Esophagus squamous epithelium (tissue), 5 donors: ENCODE measurements around the gene OCA2. TPM values are rescaled to one million over a fixed set of nuclear protein-coding genes. Genes with fewer than 3 reads are reported as not detected.

Experiments
- DNase-seq: peaks from one replicate; lab custom pipeline; 2025; lab: John Stamatoyannopoulos, UW
- H3K27ac ChIP-seq, 4 donors: fragments of 200-600 bp; sonication (generic); one replicate each; pipeline ENCODE4 v1.5.1; 2016 to 2019; ENCODE audit warnings: mild to moderate bottlenecking in 1 of 4
- H3K27me3 ChIP-seq, 4 donors: fragments of 200-600 bp; sonication (generic); 1 replicate in 3 of 4; 2 replicates in 1 of 4; pipeline versions ENCODE4 v1.5.1 to v1.6.0; 2017 to 2021; ENCODE audit warnings: antibody characterized with exemption in 1 of 4
- H3K36me3 ChIP-seq, 3 donors: fragments of 200-600 bp; sonication (generic); one replicate each; pipeline ENCODE4 v1.5.1; 2016 to 2019
- H3K4me1 ChIP-seq, 3 donors: fragments of 200-600 bp; sonication (generic); one replicate each; pipeline ENCODE4 v1.5.1; 2017 to 2019
- H3K4me3 ChIP-seq, 4 donors: fragments of 200-600 bp; sonication (generic); 1 replicate in 3 of 4; 2 replicates in 1 of 4; pipeline ENCODE4 v1.5.1; 2016 to 2019; ENCODE audit warnings: mild to moderate bottlenecking in 2 of 4, moderate library complexity in 1 of 4
- H3K9me3 ChIP-seq, 3 donors: fragments of 200-600 bp; sonication (generic); one replicate each; pipeline ENCODE4 v1.5.1; 2016 to 2019
- CTCF ChIP-seq, 6 experiments: fragments of 450-650 bp in 4 of 6; fragments of 200-600 bp in 2 of 6; sonication (generic) in 2 of 6; IDR thresholded peaks; one replicate each; pipeline ENCODE4 v1.5.1; 2016 to 2019; ENCODE audit warnings: antibody characterized with exemption in 6 of 6, mild to moderate bottlenecking in 4 of 6, moderate library complexity in 4 of 6
- POLR2A ChIP-seq, 4 donors: fragments of 450-650 bp; IDR thresholded peaks; one replicate each; pipeline ENCODE4 v1.6.1; 2017; ENCODE audit warnings: antibody characterized with exemption in 4 of 4, mild to moderate bottlenecking in 4 of 4, moderate library complexity in 3 of 4
- WGBS, 2 donors: methylation state at CpG; one replicate each; pipeline ENCODE4 v1.1.5; 2018; 5-methylcytosine and 5-hydroxymethylcytosine counted together
- intact Hi-C: fragments of 100-400 bp; cut with DNase I; formaldehyde crosslinking; loops from one replicate; pipeline ENCODE4 v1.15.0; 2022
- total RNA-seq, 4 donors: library from RNA; depleted of rRNA; stranded (reverse); fragments of >200 nt; gene quantifications; one replicate each; pipeline ENCODE4 v1.1.0, GENCODE V29; 2016
- donor health status: DM: yes; HTN: yes; CAD: no.

OCA2 gene
- total RNA-seq, 4 donors from 2014 or later = 1.7 to 5.5 (median 4.6) TPM

DNA sequence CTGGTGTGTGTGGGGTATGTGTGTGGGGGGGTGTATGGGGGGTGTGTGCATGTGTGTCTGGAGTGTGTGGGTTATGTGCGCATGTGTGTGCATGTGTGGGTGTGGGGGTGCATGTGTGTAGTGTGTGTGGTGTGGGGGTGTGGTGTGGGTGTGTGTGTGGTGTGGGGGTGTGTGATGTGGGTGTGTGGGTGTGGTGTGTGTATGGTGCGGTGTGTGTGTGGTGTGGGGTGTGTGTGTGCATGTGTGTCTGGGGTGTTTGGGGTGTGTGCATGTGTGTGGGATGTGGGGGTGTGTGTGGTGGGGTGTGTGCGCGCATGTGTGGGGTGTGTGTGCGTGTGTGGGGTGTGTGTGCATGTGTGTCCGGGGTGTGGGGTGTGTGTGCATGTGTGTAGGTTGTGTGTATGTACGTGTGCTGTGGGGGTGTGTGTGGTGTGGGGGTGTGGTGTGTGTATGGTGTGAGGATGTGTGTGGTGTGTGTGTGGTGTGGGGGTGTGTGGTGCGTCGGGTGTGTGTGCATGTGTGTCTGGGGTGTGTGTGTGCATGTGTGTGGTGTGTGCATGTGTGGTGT lies 6.2 kb upstream of the OCA2 start:
- Histone ChIP-seq H3K4me3 (no peak overlapping the region), H3K9me3 (no peaks in the 10 kb centered on the region), H3K36me3 (no peaks in the 10 kb centered on the region), H3K4me1 (peaks cover 11 to 24% (median 14%) of the 10 kb centered on the region in 3 donors), H3K27ac (no peak overlapping the region), H3K27me3 (peaks cover 0 to 30% (median 0%) of the 10 kb centered on the region in 4 donors)
- TF ChIP-seq CTCF (IDR thresholded peaks at IDR 0.05) (no peak), POLR2A (IDR thresholded peaks at IDR 0.05) (no peak)
- DNase-seq = no peak
- intact Hi-C loops = no loop called here
- WGBS, 2 donors = 95 to 96% methylated on average over 4 to 9 of the region's 9 CpGs

DNA sequence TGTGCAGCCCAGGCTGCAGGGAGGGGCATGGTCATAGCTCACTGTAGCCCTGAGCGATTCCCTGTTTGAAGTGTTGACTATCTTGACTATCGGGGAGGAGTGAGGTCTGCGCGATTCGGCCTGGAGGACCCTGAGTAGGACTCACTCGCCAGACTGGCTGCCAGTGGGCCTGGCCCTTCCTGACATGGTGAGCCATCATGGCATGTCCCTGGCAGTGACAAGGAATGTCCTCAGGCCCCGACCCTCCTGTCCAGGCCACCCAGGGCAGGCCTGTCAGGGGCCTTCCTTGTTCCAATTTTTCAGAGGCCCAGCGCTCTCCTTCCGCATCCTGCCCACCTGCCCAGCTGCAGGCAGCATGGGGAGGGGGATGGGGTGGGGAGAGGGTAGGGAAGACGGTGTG lies 5.2 kb upstream of the OCA2 start:
- intact Hi-C loops = no loop called here
- no peaks in the 10 kb centered on the region for H3K9me3 ChIP-seq
- H3K36me3 ChIP-seq = no peaks in the 10 kb centered on the region
- H3K27me3 ChIP-seq = peaks cover 0 to 40% (median 0%) of the 10 kb centered on the region in 4 donors
- H3K4me3 ChIP-seq = no peak overlapping the region
- DNase-seq = no peak
- H3K4me1 ChIP-seq = peaks cover 15 to 25% (median 16%) of the 10 kb centered on the region in 3 donors
- WGBS, 2 donors = 88 to 94% methylated on average over 2 of the region's 10 CpGs
- no peak overlapping the region for H3K27ac ChIP-seq
- TF ChIP-seq CTCF (IDR thresholded peaks at IDR 0.05) (no peak), POLR2A (IDR thresholded peaks at IDR 0.05) (no peak)

GRCh38 chr15:28103831-28104230 lies 4.7 kb upstream of the OCA2 start:
- H3K4me3 ChIP-seq = no peak overlapping the region
- TF ChIP-seq CTCF (IDR thresholded peaks at IDR 0.05) (no peak), POLR2A (IDR thresholded peaks at IDR 0.05) (no peak)
- H3K27ac ChIP-seq = no peak overlapping the region
- DNase-seq = no peak
- H3K27me3 ChIP-seq = peaks cover 0 to 45% (median 0%) of the 10 kb centered on the region in 4 donors
- H3K9me3 ChIP-seq = no peaks in the 10 kb centered on the region
- intact Hi-C loops = no loop called here
- H3K4me1 ChIP-seq = peaks cover 20 to 30% (median 21%) of the 10 kb centered on the region in 3 donors
- 76 to 85% methylated on average over 9 to 10 of the region's 10 CpGs for WGBS, 2 donors
- H3K36me3 ChIP-seq = no peaks in the 10 kb centered on the region

DNA sequence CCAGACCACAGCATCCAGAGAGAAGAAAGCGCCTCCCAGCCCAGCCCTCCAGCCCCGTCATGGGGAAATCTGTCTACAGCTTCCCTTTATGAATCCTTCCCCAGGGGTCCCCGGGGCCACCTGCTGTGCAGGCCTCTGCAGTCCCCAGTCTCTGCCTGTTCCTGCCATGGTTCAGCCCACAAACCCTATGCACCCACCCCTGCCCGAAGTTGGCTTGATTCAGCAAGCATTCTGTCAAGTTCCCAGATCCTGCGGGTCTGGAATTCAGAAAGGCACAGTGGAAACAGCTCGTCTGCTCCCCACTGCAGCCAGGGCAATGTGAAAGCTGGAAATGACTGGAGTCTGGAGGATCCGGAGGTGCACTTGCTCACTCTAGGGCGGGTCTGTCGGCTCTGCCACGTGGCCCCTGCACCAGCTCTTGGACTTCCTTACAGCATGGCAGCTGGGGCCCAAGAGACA lies 2.9 kb upstream of the OCA2 start:
- DNase-seq = no peak

More for the DNA sequence above, 2.9 kb upstream of the OCA2 start:
- TF ChIP-seq CTCF (IDR thresholded peaks at IDR 0.05) = no peak
- TF ChIP-seq POLR2A (IDR thresholded peaks at IDR 0.05) = no peak
- Histone ChIP-seq H3K27me3 (peaks cover 0 to 55% (median 0%) of the 10 kb centered on the region in 4 donors), H3K36me3 (no peaks in the 10 kb centered on the region), H3K9me3 (no peaks in the 10 kb centered on the region), H3K27ac (no peak overlapping the region), H3K4me1 (peaks cover 20 to 40% (median 25%) of the 10 kb centered on the region in 3 donors), H3K4me3 (no peak overlapping the region)
- intact Hi-C loops = no loop called here
- WGBS, 2 donors = 85 to 95% methylated on average over 4 to 5 of the region's 10 CpGs
